ENCODE measurements around the gene CLHC1.
"Not testable (repeated sequence)": the region's sequence is repeated elsewhere in the genome, so short reads cannot be mapped to it uniquely, and the experiment has no call there.

CLHC1 gene

GRCh38 chr2:55231546-55232083 lies 478 bp downstream of the CLHC1 start:
- peak in 1 of 2 experiments; percentile 24 for DNase-seq

GRCh38 chr2:55230551-55230950 lies 1.5 kb downstream of the CLHC1 start:
- DNase-seq, result no peak

- DNase-seq, result no peak
Observed at GRCh38 chr2:55229221-55229620, 2.9 kb downstream of the CLHC1 start.

GRCh38 chr2:55228226-55228563 lies 3.9 kb downstream of the CLHC1 start:
- DNase-seq, result no peak

GRCh38 chr2:55227437-55228225 lies 4.5 kb downstream of the CLHC1 start:
- DNase-seq, result peak; percentile 49 to 70

GRCh38 chr2:55225481-55226020 lies 6.5 kb downstream of the CLHC1 start:
- DNase-seq, result no peak

- DNase-seq, result no peak
Observed at GRCh38 chr2:55224761-55225261, 7.3 kb downstream of the CLHC1 start.

- DNase-seq, result no peak
Observed at GRCh38 chr2:55223958-55224760, 7.9 kb downstream of the CLHC1 start.

GRCh38 chr2:55213822-55214221 lies 18.3 kb downstream of the CLHC1 start:
- DNase-seq, result no peak

GRCh38 chr2:55204950-55205349 lies 27.1 kb downstream of the CLHC1 start:
- no peak for DNase-seq

GRCh38 chr2:55204536-55204935 lies 27.6 kb downstream of the CLHC1 start:
- DNase-seq, result no peak

- DNase-seq, result no peak
Observed at GRCh38 chr2:55200416-55200815, 31.7 kb downstream of the CLHC1 start.

GRCh38 chr2:55196526-55196925 lies 35.6 kb downstream of the CLHC1 start:
- DNase-seq, result no peak

- not testable (repeated sequence) for DNase-seq
Observed at GRCh38 chr2:55191888-55192287, 40.2 kb downstream of the CLHC1 start.

- DNase-seq, result not testable (repeated sequence)
Observed at GRCh38 chr2:55186837-55187236, 45.3 kb downstream of the CLHC1 start.

GRCh38 chr2:55180374-55180773 lies 51.7 kb downstream of the CLHC1 start:
- DNase-seq, result no peak

- no peak for DNase-seq
Observed at GRCh38 chr2:55176094-55176415, 56.0 kb downstream of the CLHC1 start.

GRCh38 chr2:55175254-55176093 lies 56.6 kb downstream of the CLHC1 start:
- DNase-seq, result peak; percentile 69 to 75

GRCh38 chr2:55173438-55174054 lies 58.5 kb downstream of the CLHC1 start:
- no peak for DNase-seq

- DNase-seq, result no peak
Observed at GRCh38 chr2:55169915-55170314, 62.2 kb downstream of the CLHC1 start.

GRCh38 chr2:55169359-55169758 lies 62.7 kb downstream of the CLHC1 start:
- no peak for DNase-seq
